Panc1 (cell line): ENCODE data around the gene PDZD2. TPM values are rescaled to one million over a fixed set of nuclear protein-coding genes. Genes with fewer than 3 reads are reported as not detected.

Source experiments
- ATAC-seq: fragments of 200-7000 bp; cut with Tn5 transposase; 2 replicates; pipeline ENCODE4 v1.9.1; 2020; ENCODE audit warnings: mild to moderate bottlenecking, moderate library complexity
- BruUV-seq: library from RNA; stranded (reverse); fragments of 400-500 nt; replicated peaks from 2 replicates; lab custom pipeline; 2021; lab: Mats Ljungman, UMichigan
- CTCF ChIA-PET: fragments of 300-600 bp; sonication (Branson Sonifier 250); formaldehyde crosslinking; loops from one replicate; lab custom pipeline; 2022; ENCODE audit warnings: antibody characterized with exemption; lab: Charles Lee
- POLR2A ChIA-PET: fragments of 300-600 bp; sonication (Branson Sonifier 250); formaldehyde crosslinking; loops from one replicate; lab custom pipeline; 2022; ENCODE audit warnings: antibody characterized with exemption; lab: Charles Lee
- DNase-seq: peaks from one replicate; pipeline ENCODE4 v3.0.0-alpha.2; 2010; ENCODE audit warnings: low read depth, low spot score
- H3K27ac ChIP-seq: 2 replicates; pipeline ENCODE4 v1.5.1; 2011; ENCODE audit warnings: mild to moderate bottlenecking, low read length, inconsistent platforms
- H3K27me3 ChIP-seq: fragments of 200-500 bp; sonication (Bioruptor generic); 2 replicates; pipeline ENCODE4 v1.6.0; 2014; ENCODE audit warnings: low read length, inconsistent platforms; ENCODE audit not compliant: control insufficient read depth, insufficient read depth
- H3K36me3 ChIP-seq: fragments of 200-500 bp; sonication (Bioruptor generic); 2 replicates; pipeline ENCODE4 v1.5.1; 2014; ENCODE audit warnings: inconsistent platforms, mild to moderate bottlenecking, low read length, moderate library complexity; ENCODE audit not compliant: control insufficient read depth, insufficient read depth
- H3K4me1 ChIP-seq: 2 replicates; pipeline ENCODE4 v1.5.1; 2011; ENCODE audit warnings: inconsistent platforms, mild to moderate bottlenecking, low read length, moderate library complexity; ENCODE audit not compliant: control insufficient read depth, insufficient read depth
- H3K4me3 ChIP-seq, 2 experiments: 2 replicates each; pipeline ENCODE4 v1.5.1; 2011 to 2012; ENCODE audit warnings: low read depth in 2 of 2, low read length in 2 of 2, mild to moderate bottlenecking in 2 of 2, inconsistent platforms in 1 of 2, moderate library complexity in 1 of 2
- H3K9me3 ChIP-seq: fragments of 200-500 bp; sonication (Bioruptor generic); 2 replicates; pipeline ENCODE4 v1.5.1; 2014; ENCODE audit warnings: low read depth, mild to moderate bottlenecking, inconsistent platforms, low read length, moderate library complexity; ENCODE audit not compliant: control insufficient read depth, insufficient read depth
- CTCF ChIP-seq: fragments of 450-650 bp; IDR thresholded peaks from 2 replicates; pipeline ENCODE4 v1.5.1; 2017; ENCODE audit warnings: mild to moderate bottlenecking
- POLR2AphosphoS5 ChIP-seq: IDR thresholded peaks from 2 replicates; pipeline ENCODE4 v1.6.1; 2012; ENCODE audit warnings: mild to moderate bottlenecking, low read depth, low read length, moderate library complexity
- REST ChIP-seq, 2 experiments: IDR thresholded peaks; 2 replicates each; pipeline ENCODE4 v1.6.1; 2011 to 2012; ENCODE audit warnings: low read depth in 2 of 2, control low read depth in 1 of 2, low read length in 1 of 2, mild to moderate bottlenecking in 1 of 2, moderate library complexity in 1 of 2; ENCODE audit not compliant: insufficient read depth in 1 of 2
- SIN3A ChIP-seq: IDR thresholded peaks from 2 replicates; pipeline ENCODE4 v1.6.1; 2012; ENCODE audit warnings: low read depth, mild to moderate bottlenecking, low read length, moderate library complexity, borderline replicate concordance; ENCODE audit not compliant: insufficient read depth
- TCF7L2 ChIP-seq: IDR thresholded peaks from 2 replicates; pipeline ENCODE4 v1.6.1; 2011; ENCODE audit warnings: mild to moderate bottlenecking, low read depth, low read length, inconsistent platforms
- in situ Hi-C: cut with HindIII; loops from 2 replicates; pipeline ENCODE4 v1.10.0; 2016; ENCODE audit warnings: low sequenced_read_pairs, low pct_unique_long_range_greater_than_20kb
- intact Hi-C: fragments of 100-400 bp; cut with micrococcal nuclease; formaldehyde crosslinking; loops from one replicate; pipeline ENCODE4 v1.10.0; 2022; ENCODE audit not compliant: unreplicated experiment
- total RNA-seq: library from RNA; stranded (reverse); gene quantifications from one replicate; pipeline ENCODE4 v1.2.1, GENCODE V29; 2021; ENCODE audit not compliant: unreplicated experiment

PDZD2 gene
- total RNA-seq, 1 experiment from 2014 or later, result 0.10 TPM

DNA sequence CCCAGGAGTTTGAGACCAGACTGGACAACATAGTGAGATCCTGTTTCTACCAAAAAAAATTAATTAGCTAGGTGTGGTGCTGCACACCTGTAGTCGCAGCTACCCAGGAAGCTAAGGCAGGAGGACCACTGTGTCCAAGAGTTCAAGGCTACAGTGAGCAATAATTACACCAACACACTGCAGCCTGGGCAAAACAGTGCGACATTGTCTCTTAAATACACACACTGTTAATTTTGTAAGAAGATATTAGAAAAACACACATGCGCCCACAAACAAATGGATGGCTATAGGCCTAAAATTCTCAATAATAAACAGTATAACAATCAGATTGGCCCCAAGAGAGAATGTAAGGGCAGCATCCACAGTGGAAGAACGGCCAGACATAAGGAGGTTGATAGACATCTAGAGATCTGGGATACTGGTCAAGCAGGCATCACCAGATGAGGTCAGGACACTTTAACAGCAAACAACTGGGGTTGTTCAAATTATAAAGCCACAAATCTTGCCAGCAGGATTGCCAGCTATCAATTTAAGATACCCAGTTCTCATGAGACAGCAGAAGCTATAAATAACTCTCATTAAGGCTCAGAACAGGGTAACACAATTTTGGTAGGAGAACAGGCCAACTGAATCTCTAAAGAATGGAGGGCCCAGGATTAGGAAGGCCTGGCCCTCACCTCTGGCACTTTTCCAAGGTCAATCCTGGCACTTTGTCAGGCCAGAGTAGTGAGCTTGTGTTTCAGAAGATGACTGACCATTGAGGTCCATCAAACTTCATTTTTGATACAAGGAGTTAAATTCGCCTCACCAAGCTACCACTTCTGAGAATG lies 505.7 kb downstream of the PDZD2 start:
- intact Hi-C loops (no loop called here), in situ Hi-C loops (no loop called here)
- no peaks in the 10 kb centered on the region for H3K27me3 ChIP-seq
- DNase-seq (no peak), ATAC-seq (no peak)
- TF ChIP-seq REST (IDR thresholded peaks at IDR 0.05; ENCODE audit: insufficient read depth in 1 of 2, low read depth in 2 of 2, low read length in 1 of 2) (no peak), CTCF (no peak), POLR2AphosphoS5 (no peak), TCF7L2 (no peak), SIN3A (no peak)
- H3K4me3 ChIP-seq, result no peak overlapping the region
- ChIA-PET POLR2A (no interaction called here), CTCF (interaction anchor here (0.6 kb wide), 1 partner anchor 13 kb away, joined by 3 read pairs; no protein-coding TSS in a partner anchor)
- no peaks in the 10 kb centered on the region for H3K36me3 ChIP-seq
- no peaks in the 10 kb centered on the region for H3K9me3 ChIP-seq
- peaks cover 13% of the 10 kb centered on the region; the same call in 1 of the 2 replicates for H3K4me1 ChIP-seq
- no peak overlapping the region for H3K27ac ChIP-seq
- no TSS peak for BruUV-seq

GRCh38 chr5:32145378-32145777 lies 506.4 kb downstream of the PDZD2 start:
- no peaks in the 10 kb centered on the region for H3K9me3 ChIP-seq
- no TSS peak for BruUV-seq
- no peak for TF ChIP-seq POLR2AphosphoS5
- no peak for TF ChIP-seq CTCF
- TF ChIP-seq REST (IDR thresholded peaks at IDR 0.05; ENCODE audit: insufficient read depth in 1 of 2, low read depth in 2 of 2, low read length in 1 of 2), result no peak
- no peak for TF ChIP-seq TCF7L2
- TF ChIP-seq SIN3A, result no peak
- intact Hi-C loops, result no loop called here
- no peaks in the 10 kb centered on the region for H3K27me3 ChIP-seq
- ATAC-seq (no peak; the same call in 1 of the 2 replicates), DNase-seq (no peak)
- CTCF ChIA-PET, result no interaction called here
- H3K4me1 ChIP-seq, result peaks cover 13% of the 10 kb centered on the region; the same call in 1 of the 2 replicates
- H3K4me3 ChIP-seq, result no peak overlapping the region
- in situ Hi-C loops, result no loop called here
- POLR2A ChIA-PET, result no interaction called here
- H3K27ac ChIP-seq, result no peak overlapping the region
- H3K36me3 ChIP-seq, result no peaks in the 10 kb centered on the region
